HEK293 (cell line): Measurements from ENCODE around the gene ABTB2.

Experiments
- CTCF ChIA-PET: fragments of 350-600 bp; formaldehyde crosslinking; extraction: SDS; loops from one replicate; lab custom pipeline; 2021; ENCODE audit warnings: antibody characterized with exemption; lab: Yijun Ruan, JAX
- POLR2A ChIA-PET: fragments of 300-600 bp; formaldehyde crosslinking; extraction: SDS; loops from one replicate; lab custom pipeline; 2020; ENCODE audit warnings: antibody characterized with exemption, inconsistent platforms; lab: Yijun Ruan, JAX
- H3K27ac ChIP-seq: fragments of 200-500 bp; sonication (Bioruptor generic); 2 replicates; pipeline ENCODE4 v1.5.1; 2014; ENCODE audit warnings: low read depth, low read length, control low read depth, inconsistent platforms; ENCODE audit errors: extremely low read depth
- H3K36me3 ChIP-seq, 2 experiments: fragments of 200-500 bp in 1 of 2; sonication (Bioruptor generic) in 1 of 2; 1 replicate in 1 of 2; 2 replicates in 1 of 2; pipeline ENCODE4 v1.5.1; 2014 to 2017; ENCODE audit warnings: inconsistent platforms in 2 of 2, low read length in 2 of 2; ENCODE audit not compliant: control insufficient read depth in 2 of 2, insufficient read depth in 1 of 2
- H3K4me1 ChIP-seq: fragments of 200-500 bp; sonication (Bioruptor generic); 2 replicates; pipeline ENCODE4 v1.5.1; 2014; ENCODE audit warnings: mild to moderate bottlenecking, low read length, inconsistent platforms; ENCODE audit not compliant: control insufficient read depth, insufficient read depth
- H3K4me3 ChIP-seq: 2 replicates; pipeline ENCODE4 v1.5.1; 2011; ENCODE audit warnings: low read depth, mild to moderate bottlenecking, control low read depth, low read length, moderate library complexity
- H3K9me3 ChIP-seq: fragments of 200-500 bp; sonication (Bioruptor generic); 2 replicates; pipeline ENCODE4 v1.5.1; 2014; ENCODE audit warnings: low read depth, low read length, inconsistent platforms; ENCODE audit not compliant: control insufficient read depth, insufficient read depth
- GLI4 ChIP-seq: fragments of 450-650 bp; formaldehyde crosslinking; IDR thresholded peaks from 2 replicates; pipeline ENCODE4 v1.5.1; 2016; ENCODE audit warnings: missing biosample characterization, missing genetic modification characterization
- HOXC10 ChIP-seq: sonication (generic); formaldehyde crosslinking; IDR thresholded peaks from 2 replicates; pipeline ENCODE4 v1.8.1; 2023; ENCODE audit warnings: mild to moderate bottlenecking, missing genetic modification reagents
- KLF7 ChIP-seq: fragments of 450-650 bp; formaldehyde crosslinking; IDR thresholded peaks from 2 replicates; pipeline ENCODE4 v1.5.1; 2016; ENCODE audit warnings: missing biosample characterization, missing genetic modification characterization, borderline replicate concordance
- KLF8 ChIP-seq: fragments of 450-650 bp; formaldehyde crosslinking; IDR thresholded peaks from 2 replicates; pipeline ENCODE4 v1.5.1; 2016; ENCODE audit warnings: missing biosample characterization, missing genetic modification characterization
- KLF9 ChIP-seq: fragments of 450-650 bp; formaldehyde crosslinking; IDR thresholded peaks from 2 replicates; pipeline ENCODE4 v1.5.1; 2016; ENCODE audit warnings: missing biosample characterization, missing genetic modification characterization, low read depth
- PRDM4 ChIP-seq: fragments of 450-650 bp; formaldehyde crosslinking; IDR thresholded peaks from 2 replicates; pipeline ENCODE4 v1.5.1; 2017; ENCODE audit warnings: missing biosample characterization, missing genetic modification characterization
- REPIN1 ChIP-seq: fragments of 450-650 bp; formaldehyde crosslinking; IDR thresholded peaks from 2 replicates; pipeline ENCODE4 v1.5.1; 2017; ENCODE audit warnings: missing biosample characterization, missing genetic modification characterization, low read depth
- SETDB1 ChIP-seq: IDR thresholded peaks from one replicate; pipeline ENCODE4 v1.6.1; 2017; ENCODE audit warnings: mild to moderate bottlenecking, low read length, moderate library complexity, mixed read lengths; ENCODE audit not compliant: insufficient read length
- SP7 ChIP-seq: fragments of 450-650 bp; formaldehyde crosslinking; IDR thresholded peaks from 2 replicates; pipeline ENCODE4 v1.5.1; 2016; ENCODE audit warnings: missing biosample characterization, missing genetic modification characterization
- ZNF239 ChIP-seq: fragments of 450-650 bp; formaldehyde crosslinking; IDR thresholded peaks from 2 replicates; pipeline ENCODE4 v1.5.1; 2016; ENCODE audit warnings: missing biosample characterization, missing genetic modification characterization
- ZNF394 ChIP-seq: fragments of 450-650 bp; formaldehyde crosslinking; IDR thresholded peaks from 2 replicates; pipeline ENCODE4 v1.5.1; 2016; ENCODE audit warnings: missing biosample characterization, missing genetic modification characterization, mild to moderate bottlenecking, moderate library complexity, borderline replicate concordance
- ZNF555 ChIP-seq: fragments of 450-650 bp; formaldehyde crosslinking; conservative IDR thresholded peaks from 2 replicates; pipeline ENCODE4 v1.5.1; 2017; ENCODE audit warnings: missing biosample characterization, mild to moderate bottlenecking, missing genetic modification characterization, inconsistent platforms
- ZNF571 ChIP-seq: fragments of 450-650 bp; formaldehyde crosslinking; IDR thresholded peaks from 2 replicates; pipeline ENCODE4 v1.5.0; 2017; ENCODE audit warnings: missing biosample characterization, missing genetic modification characterization
- ZNF629 ChIP-seq: fragments of 450-650 bp; formaldehyde crosslinking; IDR thresholded peaks from 2 replicates; pipeline ENCODE4 v1.5.1; 2017; ENCODE audit warnings: missing biosample characterization, missing genetic modification characterization
- ZNF768 ChIP-seq: fragments of 450-650 bp; formaldehyde crosslinking; IDR thresholded peaks from 2 replicates; pipeline ENCODE4 v1.5.1; 2018; ENCODE audit warnings: missing biosample characterization, mild to moderate bottlenecking, missing genetic modification characterization
- ZNF791 ChIP-seq: fragments of 450-650 bp; formaldehyde crosslinking; IDR thresholded peaks from 2 replicates; pipeline ENCODE4 v1.5.1; 2016; ENCODE audit warnings: missing biosample characterization, missing genetic modification characterization
- TF ChIP-seq, protein P1 (sequence below): fragments of 450-650 bp; formaldehyde crosslinking; IDR thresholded peaks from 2 replicates; pipeline ENCODE4 v1.5.1; 2017; ENCODE audit warnings: missing biosample characterization, missing genetic modification characterization
- TF ChIP-seq, protein P2 (sequence below): fragments of 450-650 bp; formaldehyde crosslinking; IDR thresholded peaks from 2 replicates; pipeline ENCODE4 v1.5.1; 2016; ENCODE audit warnings: missing biosample characterization, missing genetic modification characterization, borderline replicate concordance
- TF ChIP-seq, protein P3 (sequence below): fragments of 450-650 bp; formaldehyde crosslinking; IDR thresholded peaks from 2 replicates; pipeline ENCODE4 v1.5.1; 2016; ENCODE audit warnings: missing biosample characterization, missing genetic modification characterization, borderline replicate concordance

Gene ABTB2

GRCh38 chr11:34278693-34279297, 79.0 kb downstream of the ABTB2 start (continued):
- TF ChIP-seq, protein P1, sequence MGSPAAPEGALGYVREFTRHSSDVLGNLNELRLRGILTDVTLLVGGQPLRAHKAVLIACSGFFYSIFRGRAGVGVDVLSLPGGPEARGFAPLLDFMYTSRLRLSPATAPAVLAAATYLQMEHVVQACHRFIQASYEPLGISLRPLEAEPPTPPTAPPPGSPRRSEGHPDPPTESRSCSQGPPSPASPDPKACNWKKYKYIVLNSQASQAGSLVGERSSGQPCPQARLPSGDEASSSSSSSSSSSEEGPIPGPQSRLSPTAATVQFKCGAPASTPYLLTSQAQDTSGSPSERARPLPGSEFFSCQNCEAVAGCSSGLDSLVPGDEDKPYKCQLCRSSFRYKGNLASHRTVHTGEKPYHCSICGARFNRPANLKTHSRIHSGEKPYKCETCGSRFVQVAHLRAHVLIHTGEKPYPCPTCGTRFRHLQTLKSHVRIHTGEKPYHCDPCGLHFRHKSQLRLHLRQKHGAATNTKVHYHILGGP (tag by site-specific recombination), result no peak
- TF ChIP-seq, all 188 proteins: peak for 0

GRCh38 chr11:34278175-34278574, 79.6 kb downstream of the ABTB2 start:
- no peak overlapping the region for H3K27ac ChIP-seq
- no peak for TF ChIP-seq SP7 (tag by site-specific recombination)
- TF ChIP-seq ZNF239 (tag by site-specific recombination), result peak; percentile 92
- TF ChIP-seq ZNF571, result no peak
- TF ChIP-seq, protein P2, sequence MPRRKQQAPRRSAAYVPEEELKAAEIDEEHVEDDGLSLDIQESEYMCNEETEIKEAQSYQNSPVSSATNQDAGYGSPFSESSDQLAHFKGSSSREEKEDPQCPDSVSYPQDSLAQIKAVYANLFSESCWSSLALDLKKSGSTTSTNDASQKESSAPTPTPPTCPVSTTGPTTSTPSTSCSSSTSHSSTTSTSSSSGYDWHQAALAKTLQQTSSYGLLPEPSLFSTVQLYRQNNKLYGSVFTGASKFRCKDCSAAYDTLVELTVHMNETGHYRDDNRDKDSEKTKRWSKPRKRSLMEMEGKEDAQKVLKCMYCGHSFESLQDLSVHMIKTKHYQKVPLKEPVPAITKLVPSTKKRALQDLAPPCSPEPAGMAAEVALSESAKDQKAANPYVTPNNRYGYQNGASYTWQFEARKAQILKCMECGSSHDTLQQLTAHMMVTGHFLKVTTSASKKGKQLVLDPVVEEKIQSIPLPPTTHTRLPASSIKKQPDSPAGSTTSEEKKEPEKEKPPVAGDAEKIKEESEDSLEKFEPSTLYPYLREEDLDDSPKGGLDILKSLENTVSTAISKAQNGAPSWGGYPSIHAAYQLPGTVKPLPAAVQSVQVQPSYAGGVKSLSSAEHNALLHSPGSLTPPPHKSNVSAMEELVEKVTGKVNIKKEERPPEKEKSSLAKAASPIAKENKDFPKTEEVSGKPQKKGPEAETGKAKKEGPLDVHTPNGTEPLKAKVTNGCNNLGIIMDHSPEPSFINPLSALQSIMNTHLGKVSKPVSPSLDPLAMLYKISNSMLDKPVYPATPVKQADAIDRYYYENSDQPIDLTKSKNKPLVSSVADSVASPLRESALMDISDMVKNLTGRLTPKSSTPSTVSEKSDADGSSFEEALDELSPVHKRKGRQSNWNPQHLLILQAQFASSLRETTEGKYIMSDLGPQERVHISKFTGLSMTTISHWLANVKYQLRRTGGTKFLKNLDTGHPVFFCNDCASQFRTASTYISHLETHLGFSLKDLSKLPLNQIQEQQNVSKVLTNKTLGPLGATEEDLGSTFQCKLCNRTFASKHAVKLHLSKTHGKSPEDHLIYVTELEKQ, result no peak
- no peak for TF ChIP-seq KLF7 (tag by site-specific recombination)
- TF ChIP-seq KLF9 (tag by site-specific recombination), result no peak
- TF ChIP-seq ZNF629, result no peak
- TF ChIP-seq, all 188 proteins: peak for 1
- POLR2A ChIA-PET, result no interaction called here

DNA sequence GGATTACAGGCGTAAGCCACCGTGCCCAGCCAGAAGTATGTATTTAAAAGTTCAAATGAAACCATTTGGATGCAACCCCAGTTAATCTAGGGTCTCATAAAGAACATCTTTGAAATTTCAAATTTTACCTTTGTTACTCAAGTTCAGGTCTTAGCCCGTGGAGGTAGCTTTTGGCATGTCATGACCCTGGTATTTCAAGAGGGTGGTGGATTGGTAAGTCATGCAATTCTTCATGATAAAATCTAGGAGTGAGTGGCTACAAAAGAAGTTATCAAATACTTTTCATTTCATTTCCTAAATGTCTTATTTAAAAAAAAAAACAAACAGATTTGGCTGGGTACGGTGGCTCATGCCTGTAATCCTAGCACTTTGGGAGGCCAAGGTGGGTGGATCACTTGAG, 80.6 kb downstream of the ABTB2 start:
- TF ChIP-seq, protein P3, sequence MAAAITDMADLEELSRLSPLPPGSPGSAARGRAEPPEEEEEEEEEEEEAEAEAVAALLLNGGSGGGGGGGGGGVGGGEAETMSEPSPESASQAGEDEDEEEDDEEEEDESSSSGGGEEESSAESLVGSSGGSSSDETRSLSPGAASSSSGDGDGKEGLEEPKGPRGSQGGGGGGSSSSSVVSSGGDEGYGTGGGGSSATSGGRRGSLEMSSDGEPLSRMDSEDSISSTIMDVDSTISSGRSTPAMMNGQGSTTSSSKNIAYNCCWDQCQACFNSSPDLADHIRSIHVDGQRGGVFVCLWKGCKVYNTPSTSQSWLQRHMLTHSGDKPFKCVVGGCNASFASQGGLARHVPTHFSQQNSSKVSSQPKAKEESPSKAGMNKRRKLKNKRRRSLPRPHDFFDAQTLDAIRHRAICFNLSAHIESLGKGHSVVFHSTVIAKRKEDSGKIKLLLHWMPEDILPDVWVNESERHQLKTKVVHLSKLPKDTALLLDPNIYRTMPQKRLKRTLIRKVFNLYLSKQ, result no peak
- TF ChIP-seq GLI4 (tag by site-specific recombination), result no peak
- no peak for TF ChIP-seq PRDM4 (tag by site-specific recombination)
- TF ChIP-seq ZNF555 (tag by site-specific recombination), result no peak
- no peak for TF ChIP-seq ZNF791 (tag by site-specific recombination)
- no peak for TF ChIP-seq SETDB1
- no peak for TF ChIP-seq ZNF394 (tag by site-specific recombination)
- no peak for TF ChIP-seq REPIN1
- TF ChIP-seq KLF8 (tag by site-specific recombination), result no peak
- no peak for TF ChIP-seq ZNF768 (tag by site-specific recombination)
- no peak for TF ChIP-seq HOXC10 (CRISPR knock-in tag)
- TF ChIP-seq, all 188 proteins: peak for 0
- CTCF ChIA-PET, result interaction anchor here (0.6 to 0.9 kb wide), 4 partner anchors 64 to 1196 kb away, joined by 3 read pairs; no protein-coding TSS in a partner anchor
- no peaks in the 10 kb centered on the region for H3K4me1 ChIP-seq
- POLR2A ChIA-PET, result no interaction called here
- no peak overlapping the region for H3K27ac ChIP-seq
- no peaks in the 10 kb centered on the region for H3K9me3 ChIP-seq
- H3K36me3 ChIP-seq, result no peaks in the 10 kb centered on the region
- H3K4me3 ChIP-seq, result no peak overlapping the region

More at GRCh38 chr11:34278175-34278574, 79.6 kb downstream of the ABTB2 start:
- Histone ChIP-seq H3K36me3 (no peaks in the 10 kb centered on the region), H3K4me3 (no peak overlapping the region), H3K4me1 (no peaks in the 10 kb centered on the region), H3K9me3 (no peaks in the 10 kb centered on the region)
- CTCF ChIA-PET, result interaction anchor here (0.8 kb wide), 1 partner anchor 52 kb away, joined by 3 read pairs; no protein-coding TSS in a partner anchor
